ENCODE results near the gene SLC16A10.

SLC16A10 gene

DNA sequence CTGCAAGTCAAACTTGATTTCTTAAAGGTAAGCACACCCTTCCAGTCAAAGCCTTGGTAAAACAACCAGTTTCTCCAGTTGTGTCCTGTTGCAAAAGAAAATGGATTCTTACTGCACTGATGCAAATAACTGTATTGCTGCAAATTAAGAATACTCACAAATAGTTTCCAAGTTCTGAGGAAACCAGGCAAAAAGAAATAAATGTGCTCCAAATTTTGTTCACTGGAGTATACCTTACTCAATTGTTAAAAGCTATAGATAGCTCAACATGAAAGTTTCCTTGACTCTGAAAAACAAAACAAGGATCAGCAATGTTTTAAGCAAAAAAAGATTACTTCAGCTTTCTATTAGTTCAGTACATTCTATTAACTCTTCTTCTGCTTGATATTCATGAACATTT is 75.2 kb downstream of the SLC16A10 start:
- H4K20me1 ChIP-seq (ENCODE audit: insufficient read depth): no peaks in the 10 kb centered on the region
- H3K4me1 ChIP-seq (ENCODE audit: low read depth, poor library complexity, severe bottlenecking): peaks cover 3% of the 10 kb centered on the region
- no peak overlapping the region for H3K4me2 ChIP-seq
- TF ChIP-seq, protein P1, sequence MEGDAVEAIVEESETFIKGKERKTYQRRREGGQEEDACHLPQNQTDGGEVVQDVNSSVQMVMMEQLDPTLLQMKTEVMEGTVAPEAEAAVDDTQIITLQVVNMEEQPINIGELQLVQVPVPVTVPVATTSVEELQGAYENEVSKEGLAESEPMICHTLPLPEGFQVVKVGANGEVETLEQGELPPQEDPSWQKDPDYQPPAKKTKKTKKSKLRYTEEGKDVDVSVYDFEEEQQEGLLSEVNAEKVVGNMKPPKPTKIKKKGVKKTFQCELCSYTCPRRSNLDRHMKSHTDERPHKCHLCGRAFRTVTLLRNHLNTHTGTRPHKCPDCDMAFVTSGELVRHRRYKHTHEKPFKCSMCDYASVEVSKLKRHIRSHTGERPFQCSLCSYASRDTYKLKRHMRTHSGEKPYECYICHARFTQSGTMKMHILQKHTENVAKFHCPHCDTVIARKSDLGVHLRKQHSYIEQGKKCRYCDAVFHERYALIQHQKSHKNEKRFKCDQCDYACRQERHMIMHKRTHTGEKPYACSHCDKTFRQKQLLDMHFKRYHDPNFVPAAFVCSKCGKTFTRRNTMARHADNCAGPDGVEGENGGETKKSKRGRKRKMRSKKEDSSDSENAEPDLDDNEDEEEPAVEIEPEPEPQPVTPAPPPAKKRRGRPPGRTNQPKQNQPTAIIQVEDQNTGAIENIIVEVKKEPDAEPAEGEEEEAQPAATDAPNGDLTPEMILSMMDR (conservative IDR thresholded peaks at IDR 0.05; ENCODE audit: low read depth, low read length): no peak
- no peaks in the 10 kb centered on the region for H3K36me3 ChIP-seq (ENCODE audit: insufficient read depth)
- no peak overlapping the region for H3K9ac ChIP-seq
- H3K4me3 ChIP-seq (IDR thresholded peaks at IDR 0.05; ENCODE audit: insufficient read depth, low read depth, low read length): no peak overlapping the region
- no peak overlapping the region for H3K27ac ChIP-seq
- H3K27me3 ChIP-seq (ENCODE audit: insufficient read depth, low read depth): no peaks in the 10 kb centered on the region
- H2AFZ ChIP-seq (ENCODE audit: low read depth): no peak overlapping the region
- no peaks in the 10 kb centered on the region for H3K79me2 ChIP-seq (ENCODE audit: insufficient read depth, low read depth)

DNA sequence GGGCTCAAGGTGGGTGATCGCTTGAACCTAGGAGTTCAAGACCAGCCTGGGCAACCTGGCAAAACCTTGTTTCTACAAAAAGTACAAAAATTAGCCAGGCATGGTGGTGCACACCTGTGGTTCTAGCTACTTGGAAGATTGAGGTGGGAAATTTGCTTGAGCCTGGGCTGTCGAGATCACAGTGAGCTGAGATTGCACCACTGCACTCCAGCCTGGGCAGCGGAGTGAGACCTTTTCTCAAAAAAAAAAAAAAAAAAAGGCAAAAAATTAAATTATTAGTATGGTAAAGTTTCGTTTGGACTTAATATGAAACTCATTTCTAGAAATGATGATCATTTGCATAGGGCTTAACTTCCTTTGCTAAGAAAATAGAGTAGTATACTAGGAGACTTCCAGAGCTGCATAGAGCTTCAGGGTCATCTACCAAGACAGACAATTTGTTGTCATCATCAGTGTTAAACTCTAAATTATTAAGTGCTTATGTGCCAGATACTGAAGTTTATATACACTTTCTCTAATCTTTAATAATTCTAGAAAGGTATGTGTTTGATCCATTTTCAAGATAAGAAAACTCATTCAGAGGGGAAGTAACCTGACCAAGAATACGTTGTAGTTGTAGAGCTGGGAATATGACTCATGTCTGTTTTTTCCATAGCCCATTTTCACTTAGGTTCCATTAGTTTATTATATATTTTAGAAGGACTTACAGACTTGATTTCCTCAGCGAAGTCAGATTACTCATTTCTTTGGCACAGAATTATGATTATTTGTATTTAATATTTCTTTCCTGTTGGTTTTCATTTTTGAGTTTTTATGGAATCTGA is 84.5 kb downstream of the SLC16A10 start:
- no peaks in the 10 kb centered on the region for H3K36me3 ChIP-seq (ENCODE audit: insufficient read depth)
- no peak overlapping the region for H3K9ac ChIP-seq
- H3K4me2 ChIP-seq: no peak overlapping the region
- no peaks in the 10 kb centered on the region for H3K27me3 ChIP-seq (ENCODE audit: insufficient read depth, low read depth)
- no peak overlapping the region for H3K4me3 ChIP-seq (IDR thresholded peaks at IDR 0.05; ENCODE audit: insufficient read depth, low read depth, low read length)
- TF ChIP-seq, protein P1 (conservative IDR thresholded peaks at IDR 0.05; ENCODE audit: low read depth, low read length): no peak
- H2AFZ ChIP-seq (ENCODE audit: low read depth): no peak overlapping the region
- H3K4me1 ChIP-seq (ENCODE audit: low read depth, poor library complexity, severe bottlenecking): no peaks in the 10 kb centered on the region
- no peaks in the 10 kb centered on the region for H4K20me1 ChIP-seq (ENCODE audit: insufficient read depth)
- no peak overlapping the region for H3K27ac ChIP-seq
- H3K79me2 ChIP-seq (ENCODE audit: insufficient read depth, low read depth): no peaks in the 10 kb centered on the region

DNA sequence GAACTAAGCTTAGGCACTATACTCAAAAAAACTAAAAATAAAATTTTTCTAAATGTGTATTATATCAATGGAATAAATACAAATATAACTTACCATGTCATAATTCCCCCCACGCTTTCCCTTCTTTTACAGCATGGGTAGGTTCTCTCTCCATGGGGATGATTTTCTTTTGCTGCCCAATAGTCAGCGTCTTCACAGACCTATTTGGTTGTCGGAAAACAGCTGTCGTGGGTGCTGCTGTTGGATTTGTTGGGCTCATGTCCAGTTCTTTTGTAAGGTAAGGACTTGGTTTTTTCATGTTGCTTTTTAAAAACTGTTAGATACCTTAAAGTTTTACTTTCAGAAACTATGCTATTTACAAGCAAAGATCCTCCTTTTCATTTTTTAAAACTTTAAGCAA is 85.3 kb downstream of the SLC16A10 start:
- Histone ChIP-seq H3K4me1 (ENCODE audit: low read depth, poor library complexity, severe bottlenecking) (no peaks in the 10 kb centered on the region), H3K4me3 (IDR thresholded peaks at IDR 0.05; ENCODE audit: insufficient read depth, low read depth, low read length) (no peak overlapping the region), H3K4me2 (no peak overlapping the region), H3K27me3 (ENCODE audit: insufficient read depth, low read depth) (no peaks in the 10 kb centered on the region), H3K79me2 (ENCODE audit: insufficient read depth, low read depth) (no peaks in the 10 kb centered on the region), H3K27ac (no peak overlapping the region), H4K20me1 (ENCODE audit: insufficient read depth) (no peaks in the 10 kb centered on the region), H3K9ac (no peak overlapping the region), H2AFZ (ENCODE audit: low read depth) (no peak overlapping the region), H3K36me3 (ENCODE audit: insufficient read depth) (no peaks in the 10 kb centered on the region)
- TF ChIP-seq, protein P1 (conservative IDR thresholded peaks at IDR 0.05; ENCODE audit: low read depth, low read length): no peak

DNA sequence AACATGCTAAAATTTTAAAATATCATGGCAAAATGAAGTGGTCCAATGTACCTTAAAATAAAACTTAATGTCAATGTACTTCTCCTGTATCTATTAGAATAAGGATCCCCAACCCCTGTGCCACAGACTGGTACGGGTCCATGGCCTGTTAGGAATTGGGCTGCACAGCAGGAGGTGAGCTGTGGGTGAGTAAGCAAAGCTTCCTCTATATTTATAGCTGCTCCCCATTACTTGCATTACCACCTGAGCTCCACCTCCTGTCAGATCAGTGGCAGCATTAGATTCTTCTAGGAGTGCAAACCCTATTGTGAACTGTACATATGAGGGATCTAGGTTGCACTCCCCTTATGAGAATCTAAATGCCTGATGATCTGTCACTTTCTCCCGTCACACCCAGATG is 86.0 kb downstream of the SLC16A10 start:
- Histone ChIP-seq H3K4me1 (ENCODE audit: low read depth, poor library complexity, severe bottlenecking) (no peaks in the 10 kb centered on the region), H2AFZ (ENCODE audit: low read depth) (no peak overlapping the region), H3K36me3 (ENCODE audit: insufficient read depth) (no peaks in the 10 kb centered on the region), H3K27me3 (ENCODE audit: insufficient read depth, low read depth) (no peaks in the 10 kb centered on the region), H3K4me3 (IDR thresholded peaks at IDR 0.05; ENCODE audit: insufficient read depth, low read depth, low read length) (no peak overlapping the region), H3K79me2 (ENCODE audit: insufficient read depth, low read depth) (no peaks in the 10 kb centered on the region), H3K4me2 (no peak overlapping the region), H4K20me1 (ENCODE audit: insufficient read depth) (no peaks in the 10 kb centered on the region), H3K9ac (no peak overlapping the region), H3K27ac (no peak overlapping the region)
- TF ChIP-seq, protein P1 (conservative IDR thresholded peaks at IDR 0.05; ENCODE audit: low read depth, low read length): no peak
